Islet of Langerhans (tissue), 1 donor: ENCODE data around the gene ZEB1.
A peak's percentile ranks its signal among the peaks of the same experiment; 100 is the strongest.
"Not testable (repeated sequence)": the region's sequence is repeated elsewhere in the genome, so short reads cannot be mapped to it uniquely, and the experiment has no call there.

ENCODE experiments used
- FAIRE-seq: peaks from one replicate; lab custom pipeline; 2011; peaks lifted over from hg19 to GRCh38; lab: Jason Lieb, UNC

The ZEB1 gene

DNA sequence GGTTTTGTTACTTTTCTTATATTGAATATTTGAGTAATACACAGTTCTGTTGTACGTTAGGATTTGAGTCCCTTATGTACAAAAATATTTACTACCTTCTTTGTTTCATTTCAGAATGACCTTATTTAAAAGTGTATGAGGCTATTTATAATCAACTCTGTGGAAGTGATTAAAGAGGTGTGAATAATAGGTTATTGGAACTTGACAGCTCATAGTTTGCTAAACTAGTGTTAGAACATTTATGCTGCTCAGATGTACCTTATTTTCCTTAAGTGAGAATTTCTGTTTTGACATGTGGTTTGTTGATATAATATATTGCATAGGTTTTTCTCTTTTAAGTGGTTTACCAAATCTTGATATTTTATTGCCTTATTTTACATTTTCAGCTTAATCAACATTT, 105.5 kb downstream of the ZEB1 start:
- FAIRE-seq = no peak

DNA sequence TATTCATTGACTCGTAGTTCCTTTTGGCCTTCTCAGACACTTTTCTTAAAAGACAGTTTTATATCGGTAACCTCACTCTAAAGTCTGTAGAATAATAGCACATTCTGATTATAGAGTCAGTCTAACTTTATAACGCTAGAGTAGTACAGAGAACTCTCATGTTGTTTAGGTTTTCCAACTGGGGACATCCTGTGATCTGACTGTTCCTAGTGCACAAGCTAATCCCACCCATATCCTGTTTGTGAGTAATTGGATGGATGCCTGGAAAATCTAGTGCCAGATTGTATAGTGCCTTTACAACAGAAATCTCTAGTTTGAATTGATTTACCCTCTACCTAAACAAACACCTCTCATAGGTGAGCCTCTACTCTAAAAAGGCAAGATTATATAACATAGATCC, 107.4 kb downstream of the ZEB1 start:
- no peak for FAIRE-seq

DNA sequence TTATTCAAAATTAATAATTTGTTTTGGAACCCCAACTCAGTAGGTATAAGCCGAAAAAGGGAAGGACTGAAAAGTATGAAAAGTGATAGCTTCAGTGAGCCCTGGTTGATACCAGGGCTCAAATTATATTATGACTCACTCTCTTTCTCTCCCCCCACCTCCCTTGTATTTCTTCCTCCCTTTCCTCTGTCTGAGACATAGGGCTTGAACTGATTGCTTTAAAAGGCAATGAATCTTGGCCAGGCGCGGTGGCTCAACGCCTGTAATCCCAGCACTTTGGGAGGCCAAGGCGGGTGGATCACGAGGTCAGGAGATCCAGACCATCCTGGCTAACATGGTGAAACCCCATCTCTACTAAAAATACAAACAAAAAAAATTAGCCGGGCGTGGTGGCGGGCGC, 108.3 kb downstream of the ZEB1 start:
- FAIRE-seq = not testable (repeated sequence)

GRCh38 chr10:31428499-31428898, 109.5 kb downstream of the ZEB1 start:
- not testable (repeated sequence) for FAIRE-seq

GRCh38 chr10:31431021-31431420, 112.0 kb downstream of the ZEB1 start:
- no peak for FAIRE-seq

DNA sequence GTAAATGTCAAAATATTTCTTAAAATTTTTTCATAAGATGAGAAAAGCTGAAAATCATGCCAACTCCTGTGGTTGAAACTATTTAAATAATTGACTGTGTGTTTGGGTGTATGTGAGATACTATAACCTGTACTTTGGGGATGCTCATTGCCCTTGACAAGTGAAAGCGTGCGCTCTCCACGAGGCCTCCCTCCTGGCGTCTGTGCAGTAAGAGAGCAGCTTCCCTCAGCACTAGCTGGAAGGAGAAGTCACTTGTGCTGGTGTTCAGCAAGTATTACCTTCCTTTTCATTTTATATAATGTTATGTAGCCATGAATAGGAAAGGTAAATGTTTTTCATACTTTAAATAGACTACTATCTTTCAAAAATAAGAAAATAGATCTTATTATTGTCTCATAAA, 118.9 kb downstream of the ZEB1 start:
- FAIRE-seq = no peak

GRCh38 chr10:31451766-31452165, 132.8 kb downstream of the ZEB1 start:
- no peak for FAIRE-seq

DNA sequence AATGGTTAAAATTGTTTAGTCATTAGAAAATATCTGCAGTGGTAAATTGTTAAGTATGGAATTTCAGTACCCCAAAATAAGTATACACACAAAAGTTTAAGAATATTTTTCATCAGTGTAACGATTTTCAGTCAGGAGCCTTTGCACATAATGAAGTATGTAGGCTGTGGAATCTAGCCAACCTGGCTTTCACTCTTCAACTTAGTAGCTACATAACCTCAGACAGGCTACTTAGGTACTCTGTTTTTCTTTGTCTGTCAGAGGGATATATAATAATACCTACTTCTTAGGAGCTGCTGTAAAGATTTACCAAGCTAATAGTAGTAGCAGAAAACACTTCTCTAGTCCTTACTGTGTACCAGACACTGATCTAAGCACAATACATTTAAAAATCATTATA, 137.5 kb downstream of the ZEB1 start:
- no peak for FAIRE-seq

DNA sequence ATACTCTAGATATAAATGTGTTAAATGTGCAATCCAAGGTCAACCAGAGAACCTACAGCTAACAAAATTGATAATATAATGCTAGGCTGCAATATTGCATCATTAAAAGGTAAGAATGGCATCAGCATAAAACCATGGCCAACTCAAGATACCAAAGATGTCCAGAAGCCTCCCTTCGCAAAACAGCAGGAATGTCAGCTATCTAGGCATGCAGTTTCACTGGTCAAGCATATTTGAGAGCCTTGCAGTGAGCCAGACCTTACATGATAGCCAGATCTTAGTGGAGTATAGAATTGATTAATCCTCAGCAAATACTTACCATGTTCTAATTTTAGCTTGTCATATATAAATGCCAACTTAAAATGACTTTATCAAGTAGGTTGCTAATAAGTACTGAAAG, 138.8 kb downstream of the ZEB1 start:
- no peak for FAIRE-seq

GRCh38 chr10:31458974-31459373, 140.0 kb downstream of the ZEB1 start:
- no peak for FAIRE-seq

GRCh38 chr10:31460242-31460641, 141.2 kb downstream of the ZEB1 start:
- no peak for FAIRE-seq

- FAIRE-seq = no peak
Measured at GRCh38 chr10:31464552-31464951, 145.5 kb downstream of the ZEB1 start.

GRCh38 chr10:31466313-31466712, 147.3 kb downstream of the ZEB1 start:
- FAIRE-seq = no peak

GRCh38 chr10:31467791-31468535, 148.9 kb downstream of the ZEB1 start:
- no peak for FAIRE-seq

GRCh38 chr10:31468536-31468859, 149.5 kb downstream of the ZEB1 start:
- FAIRE-seq = no peak

DNA sequence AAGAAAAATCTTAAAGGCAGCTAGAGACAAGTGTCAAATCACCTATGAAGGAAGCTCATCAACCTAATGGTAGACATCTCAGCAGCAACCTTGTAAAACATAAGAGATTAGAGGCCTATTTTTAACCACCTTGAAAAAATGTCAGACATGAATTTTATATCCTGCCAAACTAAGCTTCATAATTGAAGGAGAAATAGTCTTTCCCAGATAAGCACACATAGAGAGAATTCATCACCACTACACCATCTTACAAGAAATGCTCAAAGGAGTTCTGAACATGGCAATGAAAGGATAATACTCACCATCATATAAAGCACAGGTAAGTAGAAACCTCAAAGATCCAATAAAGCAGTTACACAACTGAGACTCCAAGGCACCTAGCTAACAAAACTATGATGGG, 156.5 kb downstream of the ZEB1 start:
- no peak for FAIRE-seq

DNA sequence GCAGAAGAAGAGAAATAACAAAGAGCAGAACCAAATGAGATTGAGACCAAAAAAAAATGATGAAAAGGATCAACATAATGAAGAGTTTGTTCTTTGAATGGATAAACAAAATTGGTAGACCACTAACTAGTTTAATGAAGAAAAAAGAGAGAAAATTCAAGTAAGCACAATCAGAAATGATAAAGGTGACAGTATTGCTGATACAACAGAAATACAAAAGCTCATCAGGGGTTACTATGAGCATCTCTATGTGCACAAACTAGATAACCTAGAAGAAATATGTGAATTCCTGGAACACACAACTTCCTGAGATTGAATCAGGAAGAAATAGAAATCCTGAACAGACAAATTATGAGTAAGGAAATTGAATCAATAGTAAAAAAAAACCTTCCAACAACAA, 157.1 kb downstream of the ZEB1 start:
- no peak for FAIRE-seq

- FAIRE-seq = no peak
Measured at GRCh38 chr10:31477584-31477983, 158.6 kb downstream of the ZEB1 start.

GRCh38 chr10:31479752-31480151, 160.7 kb downstream of the ZEB1 start:
- FAIRE-seq = no peak

DNA sequence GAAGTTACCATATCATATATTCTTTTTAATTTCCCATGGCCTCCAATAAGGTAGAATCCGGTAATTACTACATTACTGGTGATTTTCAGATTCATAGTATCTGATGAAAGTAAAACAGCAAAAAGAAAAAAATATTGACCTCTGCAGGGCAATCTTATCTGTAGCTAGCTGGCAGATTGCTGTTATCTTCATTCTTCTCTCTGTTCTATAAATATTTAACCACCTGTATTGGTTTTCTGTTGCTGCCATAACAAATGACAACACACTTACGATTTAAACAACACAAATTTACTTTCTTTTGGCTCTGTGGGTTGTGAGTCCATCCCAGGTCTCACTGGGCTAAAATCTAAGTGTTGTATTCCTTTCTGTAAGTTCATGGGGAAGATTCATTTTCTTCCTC, 164.5 kb downstream of the ZEB1 start:
- FAIRE-seq = no peak

DNA sequence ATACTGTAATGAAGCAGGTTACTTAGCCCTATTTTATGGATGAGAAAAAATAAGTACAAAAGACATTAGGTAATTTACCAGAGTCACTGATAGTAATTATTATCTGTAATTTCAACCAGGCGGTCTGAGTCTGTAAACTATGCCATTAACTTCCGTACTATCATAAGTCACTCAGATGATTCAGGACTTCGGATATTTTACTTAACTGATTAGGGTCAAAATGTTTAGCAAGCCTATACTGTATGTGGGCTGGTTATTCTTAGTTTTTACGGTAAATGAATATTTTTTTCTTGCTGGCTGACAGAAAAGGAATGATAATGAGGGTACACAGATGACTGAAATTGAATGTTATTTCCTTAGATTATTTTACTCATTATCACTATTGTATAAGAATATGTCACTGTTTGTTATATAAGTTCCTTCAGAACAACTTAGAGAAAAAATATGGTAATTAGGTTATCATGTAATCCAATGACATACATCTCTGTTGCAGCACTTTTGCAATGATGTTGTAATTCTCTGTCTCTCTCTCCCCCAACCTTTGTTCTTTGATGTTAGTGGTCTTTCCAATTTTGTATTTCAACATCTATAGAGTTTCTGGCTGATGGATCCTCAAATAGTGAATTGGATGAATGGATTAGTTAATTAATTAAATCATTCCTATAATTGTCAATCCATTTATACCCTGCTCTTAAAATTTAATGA, 165.6 kb downstream of the ZEB1 start:
- peak; percentile 21 for FAIRE-seq

DNA sequence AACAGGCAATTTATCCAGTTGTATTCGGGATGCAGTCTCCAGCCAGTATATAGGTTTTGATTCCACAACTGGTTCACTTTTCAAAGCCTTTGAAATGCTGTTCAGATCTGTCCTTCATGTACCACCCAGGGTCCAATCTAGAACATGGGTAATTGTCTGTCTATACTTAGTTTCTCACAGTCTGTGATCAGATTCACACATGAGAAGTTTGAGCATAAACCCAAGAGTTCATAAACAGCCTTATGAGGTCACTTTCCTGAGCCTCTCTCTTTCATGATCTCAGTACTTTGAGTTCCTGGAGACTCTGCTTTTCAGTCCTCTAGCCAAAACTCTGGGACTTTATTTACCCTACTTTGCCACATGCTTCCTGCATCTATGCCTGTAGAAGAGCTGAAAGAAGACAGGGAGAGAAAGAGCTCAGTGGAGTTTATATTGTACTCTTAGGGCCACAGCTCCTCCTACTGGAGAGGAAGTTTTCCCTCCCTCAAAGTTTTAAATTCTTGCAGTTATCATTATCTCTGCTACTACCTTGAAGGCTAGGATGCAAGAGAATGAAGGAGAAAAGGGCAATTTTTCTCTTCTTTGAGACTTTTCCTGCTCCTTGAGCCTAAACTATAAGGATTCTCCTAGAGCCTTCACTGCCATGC, 172.0 kb downstream of the ZEB1 start:
- no peak for FAIRE-seq

- FAIRE-seq = peak; percentile 45
Measured at GRCh38 chr10:31507427-31507826, 188.4 kb downstream of the ZEB1 start.

DNA sequence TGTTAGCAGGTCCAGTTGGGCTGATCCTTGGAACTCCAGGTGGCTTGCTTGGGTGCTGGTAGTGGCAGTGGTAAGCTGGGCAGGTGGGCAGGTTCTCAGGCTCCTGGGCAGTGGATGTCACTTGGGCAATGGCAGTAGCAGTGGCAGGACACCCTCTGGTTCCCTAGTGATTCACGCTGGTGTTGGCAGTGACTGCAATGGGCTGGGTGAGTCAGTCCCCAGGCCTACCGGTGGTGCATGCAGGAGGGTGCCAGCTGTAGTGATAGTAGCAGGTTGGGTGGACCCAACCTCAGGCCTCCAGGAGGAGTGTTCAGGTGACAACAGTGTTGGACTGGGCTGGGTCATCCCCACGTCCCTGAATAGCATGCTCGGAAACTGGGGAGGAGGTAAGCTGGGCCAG, 189.2 kb downstream of the ZEB1 start:
- FAIRE-seq = no peak
